Heart left ventricle (tissue), 16 donors: Measurements from ENCODE around the gene KHDC1. TPM values are rescaled to one million over a fixed set of nuclear protein-coding genes. Genes with fewer than 3 reads are reported as not detected.
A peak's percentile ranks its signal among the peaks of the same experiment; 100 is the strongest.
"Not testable (repeated sequence)": the region's sequence is repeated elsewhere in the genome, so short reads cannot be mapped to it uniquely, and the experiment has no call there.

Experiments
- ATAC-seq, 4 donors: fragments of 200-7000 bp; cut with Tn5 transposase; one replicate each; pipeline ENCODE4 v1.9.1; 2020 to 2022; ENCODE audit warnings: moderate library complexity in 4 of 4, mild to moderate bottlenecking in 3 of 4, moderate number of reproducible peaks in 1 of 4
- DNase-seq, 5 donors: peaks; one replicate each; pipeline ENCODE4 v3.0.0-alpha.2; 2020
- H3K27ac ChIP-seq, 12 donors: fragments of 200-600 bp; sonication (generic) in 4 of 12; one replicate each; pipeline versions ENCODE4 v1.5.0 to v1.8.0; 2016 to 2022; ENCODE audit warnings: mild to moderate bottlenecking in 2 of 12
- H3K27me3 ChIP-seq, 9 donors: fragments of 200-600 bp; sonication (generic) in 2 of 9; one replicate each; pipeline versions ENCODE4 v1.5.1 to v1.8.0; 2016 to 2022; ENCODE audit warnings: mild to moderate bottlenecking in 3 of 9
- H3K36me3 ChIP-seq, 9 donors: fragments of 200-600 bp; sonication (generic) in 2 of 9; one replicate each; pipeline versions ENCODE4 v1.5.0 to v1.8.0; 2018 to 2022; ENCODE audit warnings: mild to moderate bottlenecking in 2 of 9
- H3K4me1 ChIP-seq, 12 donors: fragments of 200-600 bp; sonication (generic) in 4 of 12; one replicate each; pipeline versions ENCODE4 v1.5.0 to v1.8.0; 2016 to 2022; ENCODE audit warnings: mild to moderate bottlenecking in 3 of 12
- H3K4me3 ChIP-seq, 12 donors: fragments of 200-600 bp; sonication (generic) in 4 of 12; one replicate each; pipeline versions ENCODE4 v1.5.0 to v1.8.0; 2017 to 2022; ENCODE audit warnings: mild to moderate bottlenecking in 9 of 12, moderate library complexity in 4 of 12
- H3K9me3 ChIP-seq, 12 donors: fragments of 200-600 bp; sonication (generic) in 4 of 12; one replicate each; pipeline versions ENCODE4 v1.5.0 to v1.8.0; 2016 to 2022; ENCODE audit warnings: mild to moderate bottlenecking in 1 of 12
- CTCF ChIP-seq, 12 donors: fragments of 200-600 bp; sonication (generic) in 4 of 12; IDR thresholded peaks; one replicate each; pipeline versions ENCODE4 v1.5.0 to v1.8.0; 2018 to 2022; ENCODE audit warnings: antibody characterized with exemption in 12 of 12, mild to moderate bottlenecking in 5 of 12
- POLR2A ChIP-seq, 2 donors: fragments of 450-650 bp; IDR thresholded peaks; one replicate each; pipeline ENCODE4 v1.6.1; 2017; ENCODE audit warnings: antibody characterized with exemption in 2 of 2, mild to moderate bottlenecking in 2 of 2, moderate library complexity in 2 of 2
- WGBS, 4 donors: extraction: QIAGEN DNeasy Blood & Tissue Kit in 2 of 4; methylation state at CpG; one replicate each; pipeline versions ENCODE4 v1.1.5 to v1.1.7; 2013 to 2018; 5-methylcytosine and 5-hydroxymethylcytosine counted together
- intact Hi-C, 10 donors: fragments of 100-400 bp; cut with DNase I; formaldehyde crosslinking; loops; one replicate each; pipeline versions ENCODE4 v1.11.1 to v1.14.2; 2022
- polyA plus RNA-seq, 2 donors: library from polyadenylated mRNA; stranded (reverse); fragments of 200-250 nt; gene quantifications; one replicate each; pipeline ENCODE4 v1.2.3, GENCODE V29; 2013
- total RNA-seq, 9 donors: library from RNA; depleted of rRNA in 2 of 9; stranded (reverse); fragments of >200 nt in 2 of 9; fragmentation: NEBNext Ultra II Directional in 3 of 9; extraction: Animal tissue kit (Norgen Biotek cat#: 25700) in 3 of 9; gene quantifications; one replicate each; pipeline versions ENCODE4 v1.1.0 to v1.2.4, GENCODE V29; 2016 to 2023
- donor health status: ischemic (EF 13 %, LVEDD 7.1; RV severe dilation, severe dysfunction).
- donor health status: healthy with polysubstance abuse.
- donor health status: DM: no; HTN: yes; CAD: no.
- donor health status: DM: no; HTN: no; CAD: no.
- donor health status: ischemic (EF 25% LVEDD 6.9; RV normal size, moderate dysfunction).
- donor health status: ischemic (EF 25% LVEDD 5.7; RV mildly dilated, moderate dysfunction).
- donor health status: healthy.
- donor health status: DM: yes; HTN: yes; CAD: no.
- donor health status: ischemic (EF 35%, LVEDD 5.7; RV mildly dilated, moderate dysfunction).
- donor health status: nonischemic (EF 11% LVEDD 7.7; RV severe dilation, severe dysfunction).
- donor health status: DM: yes; HTN: yes; CAD: no.
- donor health status: PGD.
- donor health status: ischemic (EF 29% LVEDD 5.4; RV normal size, mild dysfunction).
- donor health status: nonischemic (EF 23%, LVEDD 6.1; RV moderate dilation, normal function).

Gene KHDC1
- total and polyA plus RNA-seq, 11 donors: 0.25 to 1.1 (median 0.77) TPM; not detected in 3

- Histone ChIP-seq H3K9me3 (no peaks in the 10 kb centered on the region), H3K4me1 (peaks cover 0 to 17% (median 3%) of the 10 kb centered on the region in 12 donors), H3K4me3 (peak overlapping the region in 11 of 12 donors; percentile 38 to 74 (median 55)), H3K27me3 (peaks cover 0 to 32% (median 15%) of the 10 kb centered on the region in 9 donors), H3K27ac (no peak overlapping the region), H3K36me3 (no peaks in the 10 kb centered on the region)
- TF ChIP-seq CTCF (IDR thresholded peaks at IDR 0.05): no peak
- no peak for TF ChIP-seq POLR2A (IDR thresholded peaks at IDR 0.05)
- no peak for DNase-seq
- intact Hi-C loops: no loop called here
- no peak for ATAC-seq
- WGBS, 4 donors: 79 to 84% (median 81%) methylated on average over 26 of the region's 26 CpGs
These were observed 45.9 kb upstream of the KHDC1 start for GRCh38 chr6:73308712-73309534.

- ATAC-seq, H3K27ac ChIP-seq, H3K36me3 ChIP-seq, DNase-seq, intact Hi-C loops, H3K4me3 ChIP-seq, H3K4me1 ChIP-seq, H3K9me3 ChIP-seq: not testable (repeated sequence)
- 84 to 90% (median 87%) methylated on average over 7 of the region's 7 CpGs for WGBS, 4 donors
- peaks cover 0 to 22% (median 3%) of the 10 kb centered on the region in 9 donors for H3K27me3 ChIP-seq
These were observed 40.8 kb upstream of the KHDC1 start for GRCh38 chr6:73303773-73304172.

DNA sequence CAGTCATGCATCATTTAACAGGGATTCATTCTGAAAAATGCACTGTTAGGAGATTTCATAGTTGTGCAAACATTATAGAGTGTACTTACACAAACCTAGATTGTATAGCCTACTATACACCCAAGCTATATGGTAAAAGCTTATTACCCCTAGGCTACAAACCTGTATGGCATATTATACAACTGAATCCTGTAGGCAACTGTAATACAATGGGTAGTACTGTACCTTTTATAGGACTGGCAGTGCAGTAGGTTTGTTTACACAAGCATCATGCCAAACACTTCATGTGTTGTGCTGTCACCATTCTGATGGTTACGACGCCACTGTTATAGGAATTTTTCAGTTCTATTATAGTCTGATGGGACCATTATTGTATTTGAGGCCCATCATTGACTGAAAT, 39.3 kb upstream of the KHDC1 start:
- TF ChIP-seq CTCF (IDR thresholded peaks at IDR 0.05) (no peak), POLR2A (IDR thresholded peaks at IDR 0.05) (no peak)
- H3K9me3 ChIP-seq: no peaks in the 10 kb centered on the region
- peaks cover 0 to 7% (median 0%) of the 10 kb centered on the region in 12 donors for H3K4me1 ChIP-seq
- H3K27me3 ChIP-seq: peaks cover 0 to 31% (median 3%) of the 10 kb centered on the region in 9 donors
- intact Hi-C loops: no loop called here
- no peak overlapping the region for H3K27ac ChIP-seq
- no peak for ATAC-seq
- WGBS, 4 donors: 95 to 100% (median 96%) methylated on average over 2 of the region's 2 CpGs
- DNase-seq: no peak
- H3K4me3 ChIP-seq: no peak overlapping the region
- H3K36me3 ChIP-seq: no peaks in the 10 kb centered on the region

GRCh38 chr6:73299151-73299971, 36.4 kb upstream of the KHDC1 start:
- peak in 2 of 5 donors; percentile 31 to 39 for DNase-seq
- Histone ChIP-seq H3K36me3 (no peaks in the 10 kb centered on the region), H3K27me3 (peaks cover 0 to 31% (median 3%) of the 10 kb centered on the region in 9 donors), H3K4me3 (peak overlapping the region in 11 of 12 donors; percentile 16 to 52 (median 39)), H3K4me1 (peaks cover 0 to 7% (median 0%) of the 10 kb centered on the region in 12 donors), H3K9me3 (peaks cover 0 to 5% (median 0%) of the 10 kb centered on the region in 12 donors), H3K27ac (no peak overlapping the region)
- 24 to 37% (median 26%) methylated on average over 44 to 50 of the region's 50 CpGs for WGBS, 4 donors
- intact Hi-C loops: no loop called here
- TF ChIP-seq POLR2A (IDR thresholded peaks at IDR 0.05) (no peak), CTCF (IDR thresholded peaks at IDR 0.05) (no peak)
- peak in 3 of 4 donors; percentile 48 to 75 (median 63) for ATAC-seq
